Cerebellar nuclear complex (tissue), 1 donor: ENCODE results near the gene DCDC1.

Experiments
- DNase-seq, 2 experiments: peaks; one replicate each; lab custom pipeline; 2025; lab: John Stamatoyannopoulos, UW

Gene DCDC1

GRCh38 chr11:30914143-30914762 is 455.3 kb downstream of the DCDC1 start:
- no peak for DNase-seq

- DNase-seq, result no peak
These were observed 458.3 kb downstream of the DCDC1 start for GRCh38 chr11:30911247-30911646.

- DNase-seq, result no peak
These were observed 460.7 kb downstream of the DCDC1 start for GRCh38 chr11:30908857-30909256.

GRCh38 chr11:30908272-30908671 is 461.3 kb downstream of the DCDC1 start:
- no peak for DNase-seq

- DNase-seq, result no peak
These were observed 466.6 kb downstream of the DCDC1 start for GRCh38 chr11:30902929-30903328.

GRCh38 chr11:30895046-30895445 is 474.5 kb downstream of the DCDC1 start:
- DNase-seq, result no peak

GRCh38 chr11:30893318-30893717 is 476.2 kb downstream of the DCDC1 start:
- no peak for DNase-seq

- no peak for DNase-seq
These were observed 480.3 kb downstream of the DCDC1 start for GRCh38 chr11:30889143-30889794.

GRCh38 chr11:30879322-30880005 is 490.1 kb downstream of the DCDC1 start:
- no peak for DNase-seq

GRCh38 chr11:30878400-30878799 is 491.1 kb downstream of the DCDC1 start:
- DNase-seq, result no peak

GRCh38 chr11:30876663-30877396 is 492.7 kb downstream of the DCDC1 start:
- DNase-seq, result no peak

- no peak for DNase-seq
These were observed 493.3 kb downstream of the DCDC1 start for GRCh38 chr11:30876228-30876627.

GRCh38 chr11:30875806-30876205 is 493.7 kb downstream of the DCDC1 start:
- no peak for DNase-seq

GRCh38 chr11:30873924-30874610 is 495.5 kb downstream of the DCDC1 start:
- DNase-seq, result no peak

GRCh38 chr11:30868626-30869081 is 500.9 kb downstream of the DCDC1 start:
- no peak for DNase-seq

- DNase-seq, result no peak
These were observed 506.3 kb downstream of the DCDC1 start for GRCh38 chr11:30863209-30863608.

GRCh38 chr11:30861531-30861930 is 508.0 kb downstream of the DCDC1 start:
- no peak for DNase-seq

- no peak for DNase-seq
These were observed 508.5 kb downstream of the DCDC1 start for GRCh38 chr11:30861064-30861463.

GRCh38 chr11:30860146-30860545 is 509.4 kb downstream of the DCDC1 start:
- no peak for DNase-seq

- DNase-seq, result no peak
These were observed 509.9 kb downstream of the DCDC1 start for GRCh38 chr11:30859669-30860068.

- no peak for DNase-seq
These were observed 514.0 kb downstream of the DCDC1 start for GRCh38 chr11:30855383-30856006.
